ENCODE results near the gene MAGIX.

MAGIX gene

GRCh38 chrX:49210406-49210805 is 47.8 kb downstream of the MAGIX start:
- Mint-ChIP-seq H3K4me1 (ENCODE audit: low read depth in 2 of 2) (no peaks in the 10 kb centered on the region), H3K36me3 (ENCODE audit: insufficient read depth) (no peaks in the 10 kb centered on the region), H3K27ac (no peak overlapping the region), H3K4me3 (no peak overlapping the region), H3K9me3 (peaks cover 0 to 4% of the 10 kb centered on the region in 2 donors), H3K27me3 (peaks cover 0 to 22% of the 10 kb centered on the region in 2 donors)
- DNase-seq (no peak), ATAC-seq (replicated peaks) (no peak)

DNA sequence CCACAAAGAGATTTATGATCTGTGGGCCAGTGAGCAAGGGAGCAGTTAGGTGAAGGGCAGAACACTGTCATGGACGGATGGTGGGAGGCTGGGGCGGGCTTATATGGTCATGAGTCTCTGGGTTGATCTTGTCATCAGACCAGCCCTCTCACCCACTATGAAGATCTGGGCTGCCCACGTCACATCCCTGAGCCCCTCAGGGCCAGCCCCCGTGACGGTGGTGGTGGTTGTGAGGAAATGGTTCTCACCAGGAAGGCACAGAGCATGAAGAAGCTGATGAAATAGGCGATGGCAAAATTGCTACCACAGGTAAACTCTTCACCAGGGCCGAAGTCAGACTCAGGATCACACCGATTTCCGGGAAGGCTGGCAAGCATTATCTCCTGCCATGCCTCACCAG is 48.5 kb downstream of the MAGIX start:
- Mint-ChIP-seq H3K27me3 (peaks cover 0 to 22% of the 10 kb centered on the region in 2 donors), H3K27ac (no peak overlapping the region), H3K36me3 (ENCODE audit: insufficient read depth) (no peaks in the 10 kb centered on the region), H3K4me3 (no peak overlapping the region), H3K4me1 (ENCODE audit: low read depth in 2 of 2) (no peaks in the 10 kb centered on the region), H3K9me3 (peaks cover 0 to 4% of the 10 kb centered on the region in 2 donors)
- no peak for ATAC-seq (replicated peaks)
- DNase-seq = no peak

- no peak overlapping the region for H3K27ac Mint-ChIP-seq
- H3K36me3 Mint-ChIP-seq (ENCODE audit: insufficient read depth) = no peaks in the 10 kb centered on the region
- H3K4me3 Mint-ChIP-seq = no peak overlapping the region
- H3K9me3 Mint-ChIP-seq = peaks cover 0 to 4% of the 10 kb centered on the region in 2 donors
- no peak for ATAC-seq (replicated peaks)
- no peak for DNase-seq
- H3K27me3 Mint-ChIP-seq = peaks cover 0 to 22% of the 10 kb centered on the region in 2 donors
- H3K4me1 Mint-ChIP-seq (ENCODE audit: low read depth in 2 of 2) = no peaks in the 10 kb centered on the region
Observed at GRCh38 chrX:49212209-49212608, 49.7 kb downstream of the MAGIX start.

GRCh38 chrX:49212861-49213260 is 50.3 kb downstream of the MAGIX start:
- H3K9me3 Mint-ChIP-seq = peaks cover 0 to 4% of the 10 kb centered on the region in 2 donors
- no peaks in the 10 kb centered on the region for H3K36me3 Mint-ChIP-seq (ENCODE audit: insufficient read depth)
- peaks cover 0 to 22% of the 10 kb centered on the region in 2 donors for H3K27me3 Mint-ChIP-seq
- H3K4me3 Mint-ChIP-seq = no peak overlapping the region
- no peaks in the 10 kb centered on the region for H3K4me1 Mint-ChIP-seq (ENCODE audit: low read depth in 2 of 2)
- no peak for ATAC-seq (replicated peaks)
- DNase-seq = no peak
- no peak overlapping the region for H3K27ac Mint-ChIP-seq

- DNase-seq = no peak
- no peaks in the 10 kb centered on the region for H3K36me3 Mint-ChIP-seq (ENCODE audit: insufficient read depth)
- no peak for ATAC-seq (replicated peaks)
- H3K4me1 Mint-ChIP-seq (ENCODE audit: low read depth in 2 of 2) = no peaks in the 10 kb centered on the region
- no peak overlapping the region for H3K4me3 Mint-ChIP-seq
- peaks cover 0 to 4% of the 10 kb centered on the region in 2 donors for H3K9me3 Mint-ChIP-seq
- peaks cover 0 to 22% of the 10 kb centered on the region in 2 donors for H3K27me3 Mint-ChIP-seq
- no peak overlapping the region for H3K27ac Mint-ChIP-seq
Observed at GRCh38 chrX:49214416-49214815, 51.9 kb downstream of the MAGIX start.

DNA sequence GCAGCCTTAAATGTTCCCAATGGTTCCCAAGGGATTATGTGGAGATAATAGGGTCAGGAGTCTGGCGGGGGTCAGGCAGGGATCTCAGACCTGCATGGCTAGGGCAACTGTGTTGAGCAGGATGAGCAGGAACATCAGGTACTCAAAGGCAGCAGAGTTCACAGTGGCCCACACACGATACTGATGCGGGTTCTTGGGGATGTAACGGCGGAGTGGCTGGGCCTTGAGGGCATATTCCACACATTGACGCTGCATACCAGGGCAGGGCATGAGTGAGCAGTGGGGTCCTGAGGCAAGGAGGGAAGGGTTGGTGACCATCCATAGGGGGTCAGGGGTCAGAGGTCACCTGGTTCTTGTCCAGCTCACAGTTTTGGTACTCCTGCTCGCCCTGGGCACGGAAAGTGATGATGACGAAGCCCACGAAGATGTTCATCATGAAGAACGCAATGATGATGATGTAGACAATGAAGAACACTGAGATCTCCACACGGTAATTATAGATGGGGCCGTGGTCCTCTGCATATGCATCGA is 52.5 kb downstream of the MAGIX start:
- Mint-ChIP-seq H3K9me3 (peaks cover 0 to 4% of the 10 kb centered on the region in 2 donors), H3K27me3 (peaks cover 0 to 22% of the 10 kb centered on the region in 2 donors), H3K4me1 (ENCODE audit: low read depth in 2 of 2) (no peaks in the 10 kb centered on the region), H3K36me3 (ENCODE audit: insufficient read depth) (no peaks in the 10 kb centered on the region), H3K27ac (no peak overlapping the region), H3K4me3 (no peak overlapping the region)
- DNase-seq (no peak), ATAC-seq (replicated peaks) (no peak)

Measured in effector memory CD8-positive, alpha-beta T cell (primary cell).